Measurements from ENCODE around the gene DUSP28.

DUSP28 gene

DNA sequence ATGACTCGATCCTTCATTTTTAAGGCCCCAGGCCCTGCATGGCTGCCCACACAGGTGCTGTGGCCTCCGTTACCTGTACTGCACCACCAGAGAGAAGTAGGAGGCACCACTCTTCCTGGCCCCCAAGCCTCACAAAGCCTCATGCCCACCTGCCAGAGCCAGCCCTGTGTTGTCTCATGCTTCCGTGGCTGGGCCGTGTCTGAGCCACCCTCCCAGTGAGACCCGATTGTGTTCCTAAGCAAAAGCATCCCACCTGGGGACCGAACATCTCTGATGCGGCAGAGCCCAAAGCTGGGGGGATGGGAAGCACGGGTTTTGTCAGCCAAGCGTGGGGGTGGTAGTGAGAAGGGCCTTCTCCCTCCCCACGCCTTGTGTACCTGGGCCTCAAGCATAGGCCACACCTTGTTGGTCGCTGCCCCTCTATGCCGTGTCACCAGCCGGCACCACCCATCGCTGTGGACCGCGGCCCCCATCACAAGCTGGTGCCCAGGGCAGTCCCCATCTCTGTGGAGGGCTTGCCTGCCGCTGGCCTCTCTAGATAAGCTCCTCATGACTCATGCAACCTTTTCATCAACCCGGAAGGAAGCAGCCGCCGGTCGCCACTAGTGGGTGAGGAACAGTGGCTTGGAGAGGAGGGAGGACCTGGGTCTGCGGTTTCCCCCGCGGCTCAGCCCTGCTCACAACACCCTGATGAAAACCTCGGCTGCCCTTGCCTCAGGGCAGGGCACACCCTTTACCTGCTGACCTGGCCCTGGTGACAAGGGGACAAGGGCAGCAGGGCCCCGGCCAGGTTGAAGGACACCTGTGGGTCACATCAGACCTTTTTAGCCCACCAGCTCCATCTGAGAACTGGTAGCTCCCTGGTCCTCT lies 5.4 kb downstream of the DUSP28 start:
- H3K4me1 ChIP-seq (ENCODE audit: control extremely low read depth in 1 of 4, control insufficient read depth in 4 of 4, insufficient read depth in 4 of 4, low read length in 3 of 4): peaks cover 13 to 74% (median 70%) of the 10 kb centered on the region in 4 experiments
- DNase-seq: peak; percentile 98 to 99 (median 99)
- ChIA-PET CTCF (interaction anchor here (0.9 to 2.9 kb wide), 15 partner anchors 9 to 83 kb away, joined by 3 to 16 read pairs (median 5); partner anchors contain the start of genes ANKMY1 and CAPN10), POLR2A (interaction anchor here (0.6 to 5.5 kb wide), 4 partner anchors 19 to 1136 kb away, joined by 3 to 39 read pairs (median 4); partner anchors contain the start of genes CAPN10 and ING5)
- H3K36me3 ChIP-seq (ENCODE audit: control insufficient read depth in 4 of 4, insufficient read depth in 4 of 4, low read length in 3 of 4): peaks cover 0 to 11% (median 0%) of the 10 kb centered on the region in 4 experiments
- H3K4me3 ChIP-seq (ENCODE audit: control insufficient read depth in 1 of 7, extremely low read depth in 1 of 7, insufficient read depth in 4 of 7, low read depth in 2 of 7, low read length in 6 of 7): peak overlapping the region; percentile 13 to 77 (median 58)
- peak overlapping the region; percentile 76 to 92 for H3K27ac ChIP-seq (ENCODE audit: insufficient read depth in 1 of 2, low read depth in 1 of 2, low read length in 2 of 2, poor library complexity in 1 of 2, severe bottlenecking in 2 of 2)
- no peaks in the 10 kb centered on the region for H3K27me3 ChIP-seq (replicated peaks in 2 of 5; ENCODE audit: control insufficient read depth in 4 of 5, insufficient read depth in 5 of 5, low read length in 4 of 5)
- WGBS (ENCODE audit: insufficient coverage): 5% methylated on average over 19 of the region's 26 CpGs
- H3K9me3 ChIP-seq (ENCODE audit: control extremely low read depth in 1 of 5, control insufficient read depth in 4 of 5, insufficient read depth in 2 of 5, low read depth in 1 of 5, low read length in 4 of 5): no peaks in the 10 kb centered on the region

DNA sequence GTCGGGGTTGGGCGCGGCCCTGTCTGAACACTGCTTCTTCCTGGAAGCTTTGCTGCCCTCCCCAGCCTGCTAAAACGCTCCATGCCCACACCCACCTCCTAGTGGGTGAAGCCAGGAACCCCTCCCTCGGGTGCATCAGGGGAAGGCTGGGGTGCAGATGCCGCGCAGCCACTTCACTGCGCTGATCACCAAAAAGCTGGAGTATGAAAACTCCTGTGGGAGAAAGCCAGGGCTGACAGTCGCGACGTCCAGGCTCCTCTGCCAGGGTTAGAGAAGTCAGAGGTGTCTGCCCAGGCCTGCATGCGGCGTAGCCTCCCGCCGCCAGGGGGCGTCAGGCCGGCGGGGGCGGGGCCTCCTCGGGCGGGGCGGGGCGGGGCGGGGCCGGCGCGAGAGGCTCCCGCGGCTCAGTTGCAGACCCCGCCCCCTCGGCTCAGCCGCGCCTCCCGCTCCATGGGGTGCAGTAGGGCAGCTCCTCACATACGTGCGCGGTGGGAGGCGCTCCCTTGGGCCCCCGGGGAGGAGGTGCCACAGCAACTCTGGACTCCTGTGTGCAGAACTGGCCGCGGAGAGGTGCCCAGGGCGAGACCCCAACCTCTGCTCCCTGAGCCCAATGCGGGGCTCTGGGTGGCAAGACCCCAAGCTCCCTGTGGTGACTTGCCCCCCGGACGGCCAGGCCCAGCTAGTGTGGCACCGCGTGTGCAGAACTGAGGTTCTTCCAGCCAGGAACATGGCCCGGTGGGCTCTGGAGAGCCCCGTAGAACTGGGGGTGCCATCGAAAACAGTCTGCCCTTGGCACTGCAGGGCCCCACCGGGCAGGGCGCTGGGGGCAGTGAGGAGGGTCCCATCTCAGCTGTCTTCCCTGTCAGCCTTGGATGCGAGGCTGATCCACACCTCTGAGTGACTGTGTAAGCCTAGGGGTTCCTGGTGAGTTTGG lies 6.3 kb downstream of the DUSP28 start:
- CTCF ChIA-PET: interaction anchor here (0.7 to 2.9 kb wide), 14 partner anchors 9 to 117 kb away, joined by 3 to 16 read pairs (median 6); partner anchors contain the start of genes ANKMY1 and CAPN10
- 8% methylated on average over 33 of the region's 53 CpGs for WGBS (ENCODE audit: insufficient coverage)
- DNase-seq: peak; percentile 84 to 90 (median 89)
- H3K27me3 ChIP-seq (replicated peaks in 2 of 5; ENCODE audit: control insufficient read depth in 4 of 5, insufficient read depth in 5 of 5, low read length in 4 of 5): no peaks in the 10 kb centered on the region
- H3K36me3 ChIP-seq (ENCODE audit: control insufficient read depth in 4 of 4, insufficient read depth in 4 of 4, low read length in 3 of 4): peaks cover 0 to 11% (median 0%) of the 10 kb centered on the region in 4 experiments
- peak overlapping the region; percentile 13 to 86 (median 71) for H3K4me3 ChIP-seq (ENCODE audit: control insufficient read depth in 1 of 7, extremely low read depth in 1 of 7, insufficient read depth in 4 of 7, low read depth in 2 of 7, low read length in 6 of 7)
- peaks cover 13 to 73% (median 67%) of the 10 kb centered on the region in 4 experiments for H3K4me1 ChIP-seq (ENCODE audit: control extremely low read depth in 1 of 4, control insufficient read depth in 4 of 4, insufficient read depth in 4 of 4, low read length in 3 of 4)
- POLR2A ChIA-PET: interaction anchor here (0.6 to 5.5 kb wide), 3 partner anchors 18 to 53 kb away, joined by 3 to 39 read pairs (median 4); partner anchors contain the start of gene CAPN10
- H3K27ac ChIP-seq (ENCODE audit: insufficient read depth in 1 of 2, low read depth in 1 of 2, low read length in 2 of 2, poor library complexity in 1 of 2, severe bottlenecking in 2 of 2): peak overlapping the region; percentile 76 to 92
- H3K9me3 ChIP-seq (ENCODE audit: control extremely low read depth in 1 of 5, control insufficient read depth in 4 of 5, insufficient read depth in 2 of 5, low read depth in 1 of 5, low read length in 4 of 5): no peaks in the 10 kb centered on the region

DNA sequence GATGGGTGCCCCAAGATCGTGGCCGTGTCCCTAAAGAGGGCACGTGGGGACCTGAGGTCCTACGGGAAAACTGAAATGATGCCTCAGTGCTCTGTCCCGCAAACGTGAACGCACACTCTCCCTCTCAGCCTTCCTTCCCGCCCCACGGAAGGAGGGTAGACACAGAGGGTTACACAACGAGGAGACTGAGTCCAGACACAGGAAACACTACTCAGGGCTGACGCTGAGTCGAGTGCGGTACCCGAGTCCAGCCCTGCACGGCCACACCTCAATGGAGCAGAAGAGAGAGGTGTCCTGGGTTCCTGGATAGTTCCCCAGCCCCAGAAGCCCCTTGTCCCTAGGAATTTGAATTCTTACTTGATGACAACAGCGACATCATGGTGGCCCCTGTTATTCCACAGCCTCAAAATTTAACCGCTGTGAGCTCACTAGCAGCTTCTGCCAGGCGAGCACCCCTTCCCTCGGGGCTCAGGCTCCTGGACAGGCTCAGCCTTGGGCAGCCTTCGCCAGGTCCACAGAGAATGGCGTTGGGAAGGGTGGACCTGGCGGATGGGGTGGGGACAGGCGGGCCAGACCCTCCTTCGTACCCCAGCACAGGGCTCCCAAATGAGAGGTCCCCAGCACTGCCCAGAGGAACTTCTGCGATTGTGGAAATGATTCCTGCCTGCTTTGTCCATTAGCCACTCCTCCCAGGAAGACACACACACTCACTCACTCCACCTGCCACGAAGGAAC lies 7.1 kb downstream of the DUSP28 start:
- H3K9me3 ChIP-seq (ENCODE audit: control extremely low read depth in 1 of 5, control insufficient read depth in 4 of 5, insufficient read depth in 2 of 5, low read depth in 1 of 5, low read length in 4 of 5): no peaks in the 10 kb centered on the region
- H3K4me1 ChIP-seq (ENCODE audit: control extremely low read depth in 1 of 4, control insufficient read depth in 4 of 4, insufficient read depth in 4 of 4, low read length in 3 of 4): peaks cover 13 to 65% (median 61%) of the 10 kb centered on the region in 4 experiments
- peak overlapping the region in 1 of 2 experiments; percentile 46 for H3K27ac ChIP-seq (ENCODE audit: insufficient read depth in 1 of 2, low read depth in 1 of 2, low read length in 2 of 2, poor library complexity in 1 of 2, severe bottlenecking in 2 of 2)

GRCh38 chr2:240567872-240568677 lies 7.9 kb downstream of the DUSP28 start, which contains the start of gene RNPEPL1:
TSS of gene RNPEPL1 (plus strand) at chr2:240568484. CDS start at chr2:240568587, 103 bp downstream.
- Histone ChIP-seq H3K9me3 (ENCODE audit: control extremely low read depth in 1 of 5, control insufficient read depth in 4 of 5, insufficient read depth in 2 of 5, low read depth in 1 of 5, low read length in 4 of 5) (no peaks in the 10 kb centered on the region), H3K27me3 (replicated peaks in 2 of 5; ENCODE audit: control insufficient read depth in 4 of 5, insufficient read depth in 5 of 5, low read length in 4 of 5) (no peaks in the 10 kb centered on the region), H3K4me1 (ENCODE audit: control extremely low read depth in 1 of 4, control insufficient read depth in 4 of 4, insufficient read depth in 4 of 4, low read length in 3 of 4) (peaks cover 13 to 63% (median 59%) of the 10 kb centered on the region in 4 experiments), H3K27ac (ENCODE audit: insufficient read depth in 1 of 2, low read depth in 1 of 2, low read length in 2 of 2, poor library complexity in 1 of 2, severe bottlenecking in 2 of 2) (peak within 1 kb of the TSS in 1 of 2 experiments; percentile 68), H3K36me3 (ENCODE audit: control insufficient read depth in 4 of 4, insufficient read depth in 4 of 4, low read length in 3 of 4) (peaks cover 0 to 16% (median 8%) of the 10 kb centered on the region in 4 experiments), H3K4me3 (ENCODE audit: control insufficient read depth in 1 of 7, extremely low read depth in 1 of 7, insufficient read depth in 4 of 7, low read depth in 2 of 7, low read length in 6 of 7) (peak within 1 kb of the TSS; percentile 49 to 86 (median 72))
- 0% methylated on average over 46 of the region's 106 CpGs for WGBS (ENCODE audit: insufficient coverage)
- POLR2A ChIA-PET: interaction anchor here (0.7 to 5.5 kb wide), 4 partner anchors 10 to 19 kb away, joined by 3 to 39 read pairs (median 4); partner anchors contain the start of genes ANKMY1 and CAPN10
- CTCF ChIA-PET: interaction anchor here (1.0 to 2.9 kb wide), 5 partner anchors 14 to 35 kb away, joined by 3 to 16 read pairs (median 6); partner anchors contain the start of gene CAPN10
- peak in 2 of 3 donors; percentile 58 to 72 for DNase-seq

More for the DNA sequence above, 7.1 kb downstream of the DUSP28 start:
- CTCF ChIA-PET: interaction anchor here (0.7 to 2.9 kb wide), 7 partner anchors 10 to 116 kb away, joined by 3 to 16 read pairs (median 11); partner anchors contain the start of genes ANKMY1 and CAPN10
- H3K4me3 ChIP-seq (ENCODE audit: control insufficient read depth in 1 of 7, extremely low read depth in 1 of 7, insufficient read depth in 4 of 7, low read depth in 2 of 7, low read length in 6 of 7): peak overlapping the region in 6 of 7 experiments; percentile 39 to 86 (median 72)
- WGBS (ENCODE audit: insufficient coverage): 37% methylated on average over 26 of the region's 26 CpGs
- POLR2A ChIA-PET: interaction anchor here (5.5 kb wide), 1 partner anchor 19 kb away, joined by 39 read pairs; the partner anchor contains the start of gene CAPN10
- peaks cover 0 to 17% (median 3%) of the 10 kb centered on the region in 4 experiments for H3K36me3 ChIP-seq (ENCODE audit: control insufficient read depth in 4 of 4, insufficient read depth in 4 of 4, low read length in 3 of 4)
- no peaks in the 10 kb centered on the region for H3K27me3 ChIP-seq (replicated peaks in 2 of 5; ENCODE audit: control insufficient read depth in 4 of 5, insufficient read depth in 5 of 5, low read length in 4 of 5)
- DNase-seq: peak in 1 of 3 donors; percentile 23

- Histone ChIP-seq H3K4me3 (ENCODE audit: control insufficient read depth in 1 of 7, extremely low read depth in 1 of 7, insufficient read depth in 4 of 7, low read depth in 2 of 7, low read length in 6 of 7) (peak overlapping the region; percentile 49 to 82 (median 71)), H3K9me3 (ENCODE audit: control extremely low read depth in 1 of 5, control insufficient read depth in 4 of 5, insufficient read depth in 2 of 5, low read depth in 1 of 5, low read length in 4 of 5) (no peaks in the 10 kb centered on the region), H3K27me3 (replicated peaks in 2 of 5; ENCODE audit: control insufficient read depth in 4 of 5, insufficient read depth in 5 of 5, low read length in 4 of 5) (no peaks in the 10 kb centered on the region), H3K4me1 (ENCODE audit: control extremely low read depth in 1 of 4, control insufficient read depth in 4 of 4, insufficient read depth in 4 of 4, low read length in 3 of 4) (peaks cover 13 to 60% (median 58%) of the 10 kb centered on the region in 4 experiments), H3K36me3 (ENCODE audit: control insufficient read depth in 4 of 4, insufficient read depth in 4 of 4, low read length in 3 of 4) (peaks cover 0 to 17% (median 13%) of the 10 kb centered on the region in 4 experiments), H3K27ac (ENCODE audit: insufficient read depth in 1 of 2, low read depth in 1 of 2, low read length in 2 of 2, poor library complexity in 1 of 2, severe bottlenecking in 2 of 2) (peak overlapping the region in 1 of 2 experiments; percentile 54)
- peak in 2 of 3 donors; percentile 76 to 81 for DNase-seq
- 2% methylated on average over 80 of the region's 93 CpGs for WGBS (ENCODE audit: insufficient coverage)
- ChIA-PET CTCF (interaction anchor here (0.8 to 1.5 kb wide), 6 partner anchors 11 to 1075 kb away, joined by 3 to 6 read pairs (median 3); no protein-coding TSS in a partner anchor), POLR2A (interaction anchor here (0.7 to 5.5 kb wide), 4 partner anchors 10 to 18 kb away, joined by 3 to 39 read pairs (median 4); partner anchors contain the start of genes ANKMY1 and CAPN10)
Observed at GRCh38 chr2:240568678-240569522, 8.7 kb downstream of the DUSP28 start.

Data from common myeloid progenitor, CD34-positive (primary cell).